WERI-Rb-1 (cell line): ENCODE results near the gene GNS.
A peak's percentile ranks its signal among the peaks of the same experiment; 100 is the strongest.
"Not testable (repeated sequence)": the region's sequence is repeated elsewhere in the genome, so short reads cannot be mapped to it uniquely, and the experiment has no call there.

Experiments used
- DNase-seq: peaks from one replicate; pipeline ENCODE4 v3.0.0-alpha.2; 2020
- H3K27ac ChIP-seq: fragments of 250-450 bp; sonication (Bioruptor Pico); 2 replicates; pipeline ENCODE4 v1.5.1; 2020; ENCODE audit warnings: mild to moderate bottlenecking, moderate library complexity
- H3K27me3 ChIP-seq: fragments of 250-450 bp; sonication (Bioruptor Pico); 2 replicates; pipeline ENCODE4 v1.5.1; 2021; ENCODE audit warnings: mild to moderate bottlenecking, low read depth, moderate library complexity; ENCODE audit not compliant: insufficient read depth, severe bottlenecking
- H3K36me3 ChIP-seq: fragments of 250-450 bp; sonication (Bioruptor Pico); 2 replicates; pipeline ENCODE4 v1.5.1; 2020; ENCODE audit warnings: mild to moderate bottlenecking, moderate library complexity
- H3K4me3 ChIP-seq: 2 replicates; pipeline ENCODE4 v1.5.1; 2011; ENCODE audit warnings: low read depth, mild to moderate bottlenecking, control low read depth, low read length
- H3K9me3 ChIP-seq: fragments of 250-450 bp; sonication (Bioruptor Pico); 2 replicates; pipeline ENCODE4 v1.5.1; 2021; ENCODE audit warnings: mild to moderate bottlenecking, moderate library complexity; ENCODE audit not compliant: severe bottlenecking
- TF ChIP-seq, protein P1 (sequence below): IDR thresholded peaks from 2 replicates; pipeline ENCODE4 v1.5.1; 2011; ENCODE audit warnings: low read depth, mild to moderate bottlenecking, control low read depth, inconsistent platforms, low read length

GNS gene

DNA sequence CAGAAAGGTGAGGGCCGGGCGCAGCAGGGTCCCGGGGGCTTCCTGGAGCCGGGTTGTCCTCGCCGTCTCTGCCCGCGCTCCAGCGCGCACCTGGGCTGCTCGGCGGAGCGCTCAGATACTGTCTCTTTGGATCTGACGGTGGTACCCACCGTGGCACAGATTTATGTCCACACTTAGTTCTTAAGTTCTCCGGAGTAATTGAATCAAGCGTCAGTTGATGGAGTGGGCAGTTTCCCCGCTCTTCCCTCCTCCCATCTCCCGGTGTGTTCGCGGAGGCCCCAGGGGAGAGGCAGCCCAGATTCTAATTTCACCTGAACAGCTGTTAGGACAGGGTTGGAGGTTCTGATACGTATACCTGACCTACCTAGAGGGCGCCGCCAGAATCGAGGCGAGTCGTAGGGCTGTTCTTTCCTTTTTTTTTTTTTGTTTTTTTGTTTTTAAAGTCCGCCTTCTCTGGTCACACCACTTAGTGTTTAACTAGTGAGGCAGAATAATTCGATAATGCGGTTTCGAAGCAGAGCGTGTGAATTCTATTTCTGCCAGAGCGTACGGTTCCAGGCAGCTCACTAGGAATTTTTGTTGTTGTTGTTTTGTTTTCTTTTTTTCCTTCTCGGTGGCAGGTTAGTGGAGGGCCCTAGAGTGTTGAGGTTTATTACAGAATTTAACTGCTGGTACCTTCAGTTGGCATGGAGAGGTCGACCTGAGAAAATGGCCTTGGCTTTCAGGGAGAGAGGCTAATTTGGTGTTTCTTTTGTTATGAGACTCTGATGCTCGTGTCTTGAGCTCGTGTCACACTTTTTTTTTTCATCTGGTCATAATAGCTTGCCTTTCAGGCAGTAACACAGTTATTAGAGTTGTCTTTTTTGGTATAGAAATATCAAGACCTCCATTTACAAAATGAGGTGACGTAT is 22.3 kb upstream of the GNS start:
- DNase-seq, result no peak
- peaks cover 34% of the 10 kb centered on the region for H3K27me3 ChIP-seq
- TF ChIP-seq, protein P1, sequence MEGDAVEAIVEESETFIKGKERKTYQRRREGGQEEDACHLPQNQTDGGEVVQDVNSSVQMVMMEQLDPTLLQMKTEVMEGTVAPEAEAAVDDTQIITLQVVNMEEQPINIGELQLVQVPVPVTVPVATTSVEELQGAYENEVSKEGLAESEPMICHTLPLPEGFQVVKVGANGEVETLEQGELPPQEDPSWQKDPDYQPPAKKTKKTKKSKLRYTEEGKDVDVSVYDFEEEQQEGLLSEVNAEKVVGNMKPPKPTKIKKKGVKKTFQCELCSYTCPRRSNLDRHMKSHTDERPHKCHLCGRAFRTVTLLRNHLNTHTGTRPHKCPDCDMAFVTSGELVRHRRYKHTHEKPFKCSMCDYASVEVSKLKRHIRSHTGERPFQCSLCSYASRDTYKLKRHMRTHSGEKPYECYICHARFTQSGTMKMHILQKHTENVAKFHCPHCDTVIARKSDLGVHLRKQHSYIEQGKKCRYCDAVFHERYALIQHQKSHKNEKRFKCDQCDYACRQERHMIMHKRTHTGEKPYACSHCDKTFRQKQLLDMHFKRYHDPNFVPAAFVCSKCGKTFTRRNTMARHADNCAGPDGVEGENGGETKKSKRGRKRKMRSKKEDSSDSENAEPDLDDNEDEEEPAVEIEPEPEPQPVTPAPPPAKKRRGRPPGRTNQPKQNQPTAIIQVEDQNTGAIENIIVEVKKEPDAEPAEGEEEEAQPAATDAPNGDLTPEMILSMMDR, result no peak
- H3K4me3 ChIP-seq, result peak overlapping the region; percentile 8
- no peaks in the 10 kb centered on the region for H3K36me3 ChIP-seq
- H3K27ac ChIP-seq, result no peak overlapping the region
- no peaks in the 10 kb centered on the region for H3K9me3 ChIP-seq

DNA sequence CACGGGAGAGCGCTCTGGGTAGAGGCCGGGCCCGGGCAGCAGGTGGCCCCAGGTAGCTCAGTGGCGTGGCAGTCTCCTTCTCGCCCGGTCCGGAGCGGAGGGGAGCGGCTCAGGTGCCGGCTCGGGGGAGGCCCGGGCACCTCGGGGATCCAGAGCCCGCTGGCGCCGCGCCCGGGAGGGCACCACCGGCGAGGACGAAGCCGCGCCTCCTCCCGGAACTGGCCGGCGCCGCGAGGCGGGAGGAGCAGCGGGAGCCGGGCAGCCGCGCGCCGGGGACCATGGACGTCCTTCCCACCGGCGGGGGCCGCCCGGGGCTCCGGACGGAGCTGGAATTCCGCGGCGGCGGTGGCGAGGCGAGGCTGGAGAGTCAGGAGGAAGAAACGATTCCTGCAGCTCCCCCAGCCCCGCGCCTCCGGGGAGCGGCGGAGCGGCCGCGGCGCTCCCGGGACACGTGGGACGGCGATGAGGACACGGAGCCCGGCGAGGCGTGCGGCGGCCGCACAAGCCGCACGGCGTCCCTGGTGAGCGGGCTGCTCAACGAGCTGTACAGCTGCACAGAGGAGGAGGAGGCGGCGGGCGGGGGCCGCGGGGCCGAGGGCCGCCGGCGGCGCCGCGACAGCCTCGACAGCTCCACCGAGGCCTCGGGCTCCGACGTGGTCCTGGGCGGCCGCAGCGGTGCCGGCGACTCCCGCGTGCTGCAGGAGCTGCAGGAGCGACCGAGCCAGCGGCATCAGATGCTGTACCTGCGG is 21.5 kb upstream of the GNS start:
- peak overlapping the region; percentile 46 for H3K4me3 ChIP-seq
- peak; percentile 47 for DNase-seq
- H3K36me3 ChIP-seq, result no peaks in the 10 kb centered on the region
- TF ChIP-seq, protein P1, result no peak
- H3K27me3 ChIP-seq, result peaks cover 39% of the 10 kb centered on the region
- no peak overlapping the region for H3K27ac ChIP-seq
- H3K9me3 ChIP-seq, result peaks cover 4% of the 10 kb centered on the region

DNA sequence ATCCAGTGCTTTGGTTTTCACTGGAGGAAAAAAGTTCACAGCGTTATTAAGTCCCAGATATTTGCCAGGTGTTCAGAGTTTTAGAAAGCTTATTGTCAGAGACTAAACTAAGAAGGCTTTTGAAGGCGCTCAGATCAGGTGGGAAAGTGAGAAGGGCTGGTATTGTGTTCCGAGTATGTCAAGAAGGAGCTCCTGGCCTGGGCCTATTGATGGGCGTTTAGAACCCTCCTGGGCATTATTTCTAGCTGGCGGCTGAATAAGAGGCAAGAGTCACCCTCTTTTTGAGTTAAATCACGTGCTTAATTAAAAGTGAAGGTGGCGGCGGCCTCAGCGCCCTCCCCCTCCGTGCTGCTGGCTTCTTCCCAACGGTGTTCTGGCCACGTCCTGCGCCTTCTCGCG is 20.9 kb upstream of the GNS start:
- peaks cover 41% of the 10 kb centered on the region for H3K27me3 ChIP-seq

DNA sequence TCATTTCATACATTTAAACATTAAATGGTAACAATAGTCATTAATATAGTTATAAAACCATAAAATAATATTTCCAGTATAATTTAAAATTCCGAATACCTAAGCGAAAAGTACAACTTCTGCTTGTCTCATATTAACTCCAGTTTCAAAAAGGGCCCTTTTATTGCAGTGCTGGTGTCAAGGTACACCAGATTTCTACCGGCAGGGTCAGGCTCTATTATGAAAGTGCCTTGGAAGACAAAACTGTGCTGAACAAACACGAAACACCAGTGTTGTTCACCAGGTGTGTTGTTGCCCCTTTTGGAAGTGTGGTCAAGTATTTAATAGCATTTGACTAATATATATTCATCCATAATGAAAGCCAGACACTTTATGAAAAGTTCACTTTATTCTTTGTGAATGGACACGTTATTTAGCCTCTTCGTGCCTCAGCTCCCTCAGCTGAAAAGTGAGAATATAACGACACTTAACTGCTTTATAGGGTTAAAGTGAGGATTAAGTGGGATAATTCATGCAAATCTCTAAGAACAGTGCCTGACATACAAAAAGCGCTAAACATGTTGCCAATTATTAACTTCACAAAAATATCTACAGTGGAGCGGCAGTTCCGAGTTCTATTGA is 20.3 kb upstream of the GNS start:
- TF ChIP-seq, protein P1, result no peak

More for the DNA sequence above, 20.9 kb upstream of the GNS start:
- Histone ChIP-seq H3K36me3 (no peaks in the 10 kb centered on the region), H3K4me3 (peak overlapping the region; percentile 46), H3K9me3 (peaks cover 9% of the 10 kb centered on the region), H3K27ac (no peak overlapping the region)
- TF ChIP-seq, protein P1, result no peak
- no peak for DNase-seq

DNA sequence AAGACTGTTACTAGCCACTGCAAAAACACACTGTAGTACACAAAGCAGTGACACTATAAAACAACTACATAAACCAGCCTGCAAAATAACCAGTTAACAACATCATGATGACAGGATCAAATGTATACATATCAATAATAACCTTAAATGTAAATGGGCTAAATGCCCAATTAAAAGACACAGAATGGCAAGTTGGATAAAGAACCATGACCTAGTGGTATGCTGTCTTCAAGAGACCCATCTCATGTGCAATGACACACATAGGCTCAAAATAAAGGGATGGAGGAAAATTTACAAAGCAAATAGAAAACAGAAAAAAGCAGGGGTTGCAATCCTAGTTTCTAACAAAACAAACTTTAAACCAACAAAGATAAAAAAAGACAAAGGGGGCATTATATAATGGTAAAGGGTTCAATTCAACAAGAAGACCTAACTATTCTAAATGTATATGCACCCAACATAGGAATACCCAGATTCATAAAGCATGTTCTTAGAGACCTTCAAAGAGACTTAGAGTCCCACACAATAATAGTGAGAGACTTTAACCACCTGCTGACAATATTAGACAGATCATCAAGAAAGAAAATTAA is 16.0 kb upstream of the GNS start:
- not testable (repeated sequence) for H3K27ac ChIP-seq, H3K36me3 ChIP-seq, H3K4me3 ChIP-seq, DNase-seq
- Histone ChIP-seq H3K27me3 (peaks cover 22% of the 10 kb centered on the region), H3K9me3 (peaks cover 11% of the 10 kb centered on the region)

More for the DNA sequence above, 20.3 kb upstream of the GNS start:
- Histone ChIP-seq H3K27ac (no peak overlapping the region), H3K27me3 (peaks cover 41% of the 10 kb centered on the region), H3K4me3 (no peak overlapping the region; the same call in 1 of the 2 replicates), H3K9me3 (peaks cover 11% of the 10 kb centered on the region), H3K36me3 (no peaks in the 10 kb centered on the region)
- no peak for DNase-seq
